EL (cell line): Measurements from ENCODE around the gene FAM163B.
"Not testable (repeated sequence)": the region's sequence is repeated elsewhere in the genome, so short reads cannot be mapped to it uniquely, and the experiment has no call there.

Experiments used
- DNase-seq: peaks from one replicate; pipeline ENCODE4 v3.0.0-alpha.2; 2016

Gene FAM163B

DNA sequence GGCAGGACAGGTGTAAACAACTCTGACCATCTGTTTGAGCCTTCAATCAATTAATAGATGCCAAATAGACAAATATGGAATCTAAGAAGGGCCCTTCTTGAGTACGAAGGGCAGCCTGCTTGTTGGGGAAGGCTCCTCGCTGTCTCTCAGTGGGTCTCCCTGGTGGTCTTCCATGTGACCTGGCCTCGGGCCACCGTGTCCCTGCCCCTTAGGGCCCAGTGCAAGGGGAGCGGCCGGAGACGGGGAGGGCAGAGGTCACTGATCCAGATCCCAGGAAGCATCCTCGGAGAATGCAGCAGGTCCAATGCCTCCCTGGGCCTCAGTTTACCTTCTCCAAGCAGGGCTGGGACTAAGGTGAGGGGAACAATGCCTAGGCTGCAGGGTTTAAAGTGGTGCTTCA lies 29.5 kb upstream of the FAM163B start:
- no peak for DNase-seq

- DNase-seq: no peak
These were observed 28.9 kb upstream of the FAM163B start for GRCh38 chr9:133638076-133638475.

DNA sequence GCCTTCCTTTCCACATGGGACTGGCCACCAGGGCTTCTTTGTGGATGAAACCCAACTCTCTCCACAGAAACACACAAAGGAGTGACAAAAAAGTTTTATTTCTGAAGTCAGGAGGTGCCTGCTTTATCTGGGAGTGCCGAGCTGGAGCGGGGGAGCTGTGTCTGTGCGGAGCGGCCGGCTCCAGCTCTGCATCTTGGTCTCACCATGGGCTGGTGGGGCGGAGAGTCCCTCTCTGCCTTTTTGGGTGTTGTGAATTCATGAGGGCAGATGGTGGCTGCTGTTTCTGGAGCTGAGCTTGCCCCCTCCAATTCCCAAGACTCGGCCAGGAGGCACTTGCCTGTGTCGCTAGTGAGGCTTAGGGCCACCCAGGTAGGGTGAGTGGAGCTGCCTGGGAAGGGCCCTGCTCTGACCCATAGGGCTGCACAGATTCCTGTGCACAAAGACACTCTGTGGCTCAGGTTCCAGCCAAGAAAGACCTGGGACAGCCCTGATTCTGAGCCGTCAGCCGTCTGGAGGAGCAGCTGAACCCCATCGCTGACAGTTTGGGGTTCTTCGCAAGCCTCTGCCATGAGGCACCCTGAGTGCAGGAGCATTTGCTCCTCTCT lies 28.4 kb upstream of the FAM163B start:
- DNase-seq: no peak

DNA sequence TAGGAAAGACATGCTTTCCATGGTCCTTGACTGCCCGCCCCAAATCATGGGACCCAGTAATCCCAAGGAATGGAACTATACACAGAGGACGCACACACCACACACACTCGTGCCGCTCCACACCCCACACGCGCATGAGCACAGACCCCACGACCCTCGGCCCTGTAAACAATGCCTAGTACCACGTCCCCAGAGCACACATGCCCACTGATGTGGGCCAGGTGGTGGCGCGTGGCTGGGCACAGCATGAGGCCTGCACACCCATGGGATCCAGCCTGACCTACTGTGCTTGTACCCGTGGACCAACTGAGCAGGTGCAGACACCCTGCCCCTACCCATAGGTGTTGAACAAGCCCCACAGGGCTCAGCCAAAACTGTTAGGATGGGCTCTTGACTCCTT lies 27.7 kb upstream of the FAM163B start:
- DNase-seq: no peak

DNA sequence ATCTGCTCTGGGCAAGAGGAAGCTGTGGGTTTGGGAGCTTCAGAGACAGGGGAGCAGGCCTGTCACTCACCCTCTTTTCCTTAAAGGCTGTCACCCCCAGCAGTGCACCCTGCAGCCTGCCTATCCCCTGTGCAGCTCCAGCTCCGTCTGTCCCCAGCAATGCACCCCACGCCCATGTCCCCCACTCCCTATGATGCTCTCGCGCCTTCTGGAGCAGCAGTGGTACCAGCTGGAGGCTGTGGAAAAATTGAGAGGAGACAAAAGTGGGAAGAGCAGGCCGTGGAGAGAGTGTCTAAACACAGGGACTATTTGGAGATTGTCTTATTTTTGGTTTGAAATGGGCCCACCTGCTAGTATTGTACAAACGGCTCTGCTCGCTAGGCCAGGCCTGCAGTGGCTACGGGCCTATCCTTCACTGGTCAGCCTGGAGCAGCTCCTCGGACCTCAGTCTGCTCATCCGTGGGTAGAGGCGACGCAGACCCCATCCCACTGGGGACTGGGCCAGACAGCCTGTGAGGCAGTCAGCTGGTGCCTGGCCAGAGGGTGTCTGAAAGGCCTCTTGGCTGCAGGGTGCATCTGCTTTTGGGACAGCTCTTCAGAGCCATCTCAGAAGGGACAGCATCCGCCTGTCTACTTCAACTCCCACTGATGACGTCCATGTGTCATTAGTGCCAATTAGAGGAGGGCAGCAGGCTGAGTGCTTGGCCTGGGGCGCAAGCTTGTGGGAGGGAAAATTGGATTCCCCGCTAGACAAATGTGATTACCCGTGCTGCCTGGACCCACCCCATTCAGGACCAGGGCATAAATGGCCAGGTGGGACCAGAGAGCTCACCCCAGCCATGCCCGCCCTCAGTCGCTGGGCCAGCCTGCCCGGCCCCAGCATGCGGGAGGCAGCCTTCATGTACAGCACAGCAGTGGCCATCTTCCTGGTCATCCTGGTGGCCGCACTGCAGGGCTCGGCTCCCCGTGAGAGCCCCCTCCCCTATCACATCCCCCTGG lies 26.6 kb upstream of the FAM163B start, which contains the start of gene DBH:
TSS of gene DBH (plus strand) at position 831 of the 999 bp plus-strand sequence. CDS start at position 840, 9 bp downstream.
- DNase-seq: no peak

- DNase-seq: no peak
These were observed 25.9 kb upstream of the FAM163B start for GRCh38 chr9:133635098-133635497.

- DNase-seq: no peak
These were observed 25.0 kb upstream of the FAM163B start for GRCh38 chr9:133634081-133634691.

DNA sequence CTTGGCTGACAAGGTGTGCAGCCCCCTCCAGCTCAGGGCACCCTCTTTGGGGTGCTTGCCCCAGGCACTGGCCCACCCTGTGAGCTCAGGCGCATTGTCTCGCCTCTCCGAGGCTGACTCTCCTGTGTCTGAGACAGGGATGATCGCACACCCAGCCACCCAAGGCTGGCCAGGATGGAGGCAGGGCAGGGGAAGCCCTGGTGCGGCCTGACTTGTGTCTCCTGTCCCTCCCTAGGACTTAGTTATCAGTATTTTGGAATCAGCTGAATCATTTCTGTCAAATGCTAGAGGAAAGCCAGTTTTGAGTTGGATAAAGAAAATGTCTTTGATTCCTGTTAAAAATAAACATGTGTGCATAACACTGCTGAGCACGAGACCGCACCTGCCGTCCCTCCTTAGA lies 24.5 kb upstream of the FAM163B start:
- DNase-seq: no peak

DNA sequence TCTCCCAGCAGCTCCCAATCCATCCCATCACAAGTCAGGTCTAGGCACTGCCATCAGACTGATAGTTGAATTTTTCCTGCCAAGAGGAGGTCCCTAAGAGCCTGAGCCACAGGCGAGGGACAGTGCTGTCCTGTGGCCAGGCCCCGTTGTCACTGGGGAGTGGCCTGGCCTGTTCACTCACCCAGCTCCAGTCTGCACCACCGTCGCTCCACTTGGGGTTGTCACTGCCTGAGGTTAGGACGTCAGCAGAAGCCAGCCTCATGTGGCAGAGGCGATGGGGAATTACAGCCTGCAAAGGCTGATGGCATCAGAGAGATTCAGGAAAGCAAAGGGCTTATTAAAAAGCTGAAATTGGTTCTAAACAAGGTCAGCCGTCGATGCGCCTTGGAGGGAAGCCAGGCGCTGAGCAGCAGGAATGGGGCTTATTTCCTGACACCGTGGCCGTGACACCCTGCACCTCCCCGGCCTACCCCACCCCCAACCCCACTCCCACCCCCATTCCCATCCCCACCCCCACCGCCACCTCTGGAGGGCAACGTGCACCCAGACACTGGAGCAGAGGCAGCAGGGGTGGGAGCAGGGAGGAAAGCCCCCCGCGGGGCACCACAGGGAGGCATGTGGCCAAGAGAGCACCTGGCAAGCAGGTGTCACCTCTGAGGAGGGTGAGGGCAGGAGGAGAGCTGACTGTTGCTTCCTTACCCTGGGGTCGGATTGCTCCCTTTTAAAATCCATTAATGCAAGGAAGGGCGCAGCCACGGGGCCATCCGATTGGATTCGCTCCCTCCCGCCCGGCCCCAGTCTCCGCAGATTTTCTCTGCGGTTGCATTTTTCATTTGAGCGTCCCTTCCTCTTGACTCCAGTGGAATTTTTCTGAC lies 23.9 kb upstream of the FAM163B start:
- no peak for DNase-seq

DNA sequence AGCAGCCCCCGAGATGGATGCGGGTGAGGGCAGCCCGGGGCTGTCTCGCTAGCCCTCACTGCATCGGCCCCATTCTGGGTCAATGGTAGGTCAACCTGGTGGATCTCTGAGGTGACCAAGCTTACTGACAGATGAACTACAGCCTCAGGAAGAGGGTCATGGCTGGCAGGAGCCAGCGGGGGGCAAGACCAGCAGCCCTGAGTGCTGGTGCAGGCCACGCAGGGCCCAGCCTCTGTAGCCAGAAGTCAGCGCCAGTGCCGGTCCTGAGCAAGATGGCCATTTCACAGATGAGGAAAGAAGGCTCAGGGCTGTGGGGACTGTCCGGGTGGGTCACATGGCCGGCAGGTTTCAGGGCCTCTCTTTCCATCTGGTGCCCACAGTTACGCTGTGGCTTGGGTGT lies 21.9 kb upstream of the FAM163B start:
- no peak for DNase-seq

DNA sequence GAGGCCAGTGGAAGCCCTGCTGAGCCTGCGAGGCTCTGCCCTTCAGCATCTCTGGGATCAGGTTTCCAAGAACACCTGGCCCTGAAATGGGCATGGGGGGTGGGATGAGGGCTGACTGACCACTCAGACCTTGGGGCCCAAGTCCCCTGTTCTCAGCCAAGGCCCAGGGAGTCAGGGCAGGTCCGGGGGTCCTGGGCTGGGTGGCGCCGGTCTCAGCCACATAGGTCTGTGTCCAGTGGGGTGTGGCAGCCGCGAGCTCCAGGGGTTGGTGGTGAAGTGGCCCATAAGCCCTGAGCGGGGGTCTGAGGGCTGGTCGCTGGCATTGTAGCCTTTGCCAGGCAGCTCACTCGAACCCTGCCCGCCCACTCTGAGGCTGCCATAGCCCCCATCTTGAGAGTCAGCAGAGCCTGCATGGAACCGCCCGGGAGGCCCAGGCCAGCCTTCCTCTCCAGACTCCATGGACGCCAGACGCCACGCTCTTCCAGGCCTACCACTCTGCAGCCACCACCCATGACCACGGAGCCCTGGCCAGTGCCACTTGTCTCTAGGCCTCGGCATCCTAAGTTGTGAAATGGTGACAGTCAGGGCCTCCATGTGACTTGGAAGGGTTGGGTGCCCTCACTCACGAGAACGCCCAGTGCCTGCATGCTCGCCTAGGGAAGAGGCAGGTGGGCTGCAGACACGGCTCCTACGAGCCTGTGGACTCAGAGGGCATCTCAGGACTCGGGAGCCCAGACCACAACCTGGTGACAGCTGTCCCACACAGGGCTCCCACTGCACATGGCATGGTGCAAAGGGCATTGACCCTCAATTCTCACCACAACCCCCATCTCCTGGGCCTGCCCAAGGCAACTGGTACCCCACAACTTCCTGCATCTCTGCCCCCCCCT lies 20.3 kb upstream of the FAM163B start:
- DNase-seq: no peak

GRCh38 chr9:133628766-133629165 lies 19.6 kb upstream of the FAM163B start:
- no peak for DNase-seq

DNA sequence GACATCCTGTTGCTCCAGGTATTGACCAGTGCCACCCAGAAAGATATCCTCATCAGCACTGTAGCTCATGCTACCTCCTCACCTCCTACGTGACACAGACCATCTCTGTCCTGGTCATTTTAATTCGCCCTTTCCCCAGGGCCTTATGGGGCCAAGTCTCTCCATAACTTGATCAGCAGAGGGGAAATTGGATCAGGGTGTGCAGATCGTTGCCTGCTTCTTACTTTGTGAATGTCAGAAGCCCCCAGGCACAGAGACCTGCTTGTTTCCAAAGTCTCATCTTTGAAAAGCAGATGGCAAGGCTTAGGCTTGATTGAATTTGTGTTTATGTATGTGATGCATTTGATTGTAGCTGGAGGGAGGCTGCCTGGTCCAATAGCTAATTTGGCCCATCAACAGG lies 18.2 kb upstream of the FAM163B start:
- DNase-seq: no peak

GRCh38 chr9:133626008-133626407 lies 16.8 kb upstream of the FAM163B start:
- DNase-seq: not testable (repeated sequence)

GRCh38 chr9:133622555-133622954 lies 13.4 kb upstream of the FAM163B start:
- no peak for DNase-seq

DNA sequence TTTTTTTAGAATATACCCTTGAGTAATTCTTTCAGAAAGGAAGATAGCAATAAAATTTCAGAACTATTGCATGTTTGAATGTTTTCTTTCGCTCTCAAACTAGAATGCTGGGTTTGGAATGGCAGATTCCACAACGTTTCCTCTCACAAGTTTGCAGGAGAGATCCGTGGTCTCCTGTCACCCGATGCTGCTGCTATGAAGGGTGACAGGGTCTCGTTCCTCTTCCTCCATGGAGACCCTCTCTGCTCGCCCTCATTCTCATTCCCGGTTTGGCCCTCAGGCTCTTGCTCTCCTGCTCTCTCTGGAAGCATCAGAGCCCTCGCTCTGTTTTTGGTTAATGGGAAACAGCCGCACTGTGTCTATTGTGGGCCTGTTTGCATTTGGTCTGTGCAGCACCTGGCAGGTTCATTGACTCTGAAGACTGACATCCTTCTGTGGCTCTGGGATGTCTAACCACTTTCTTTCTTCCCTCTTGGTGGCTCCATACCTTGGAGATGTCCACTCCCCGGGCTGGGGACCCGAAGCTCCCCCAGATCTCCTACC lies 12.6 kb upstream of the FAM163B start:
- no peak for DNase-seq

DNA sequence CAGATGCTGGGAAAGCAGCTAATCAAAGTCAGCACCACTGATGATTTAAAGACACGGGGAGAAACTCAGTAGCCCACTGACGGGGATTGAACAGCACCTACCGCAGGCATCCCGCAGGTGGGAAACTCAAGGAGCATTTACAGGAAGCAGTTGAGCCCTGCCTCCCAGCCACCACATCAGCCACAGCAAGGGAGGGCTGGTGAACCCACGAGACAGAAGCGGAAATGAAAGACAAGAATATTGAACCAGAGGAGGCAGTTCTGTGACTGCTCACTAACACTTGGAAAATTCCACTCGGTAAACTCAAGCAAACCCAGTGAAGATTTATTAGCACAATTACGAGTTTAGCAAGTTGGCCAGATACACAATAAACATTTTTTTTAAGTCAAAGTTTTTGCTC lies 10.6 kb upstream of the FAM163B start:
- DNase-seq: peak; percentile 7

GRCh38 chr9:133618726-133619125 lies 9.5 kb upstream of the FAM163B start:
- no peak for DNase-seq

DNA sequence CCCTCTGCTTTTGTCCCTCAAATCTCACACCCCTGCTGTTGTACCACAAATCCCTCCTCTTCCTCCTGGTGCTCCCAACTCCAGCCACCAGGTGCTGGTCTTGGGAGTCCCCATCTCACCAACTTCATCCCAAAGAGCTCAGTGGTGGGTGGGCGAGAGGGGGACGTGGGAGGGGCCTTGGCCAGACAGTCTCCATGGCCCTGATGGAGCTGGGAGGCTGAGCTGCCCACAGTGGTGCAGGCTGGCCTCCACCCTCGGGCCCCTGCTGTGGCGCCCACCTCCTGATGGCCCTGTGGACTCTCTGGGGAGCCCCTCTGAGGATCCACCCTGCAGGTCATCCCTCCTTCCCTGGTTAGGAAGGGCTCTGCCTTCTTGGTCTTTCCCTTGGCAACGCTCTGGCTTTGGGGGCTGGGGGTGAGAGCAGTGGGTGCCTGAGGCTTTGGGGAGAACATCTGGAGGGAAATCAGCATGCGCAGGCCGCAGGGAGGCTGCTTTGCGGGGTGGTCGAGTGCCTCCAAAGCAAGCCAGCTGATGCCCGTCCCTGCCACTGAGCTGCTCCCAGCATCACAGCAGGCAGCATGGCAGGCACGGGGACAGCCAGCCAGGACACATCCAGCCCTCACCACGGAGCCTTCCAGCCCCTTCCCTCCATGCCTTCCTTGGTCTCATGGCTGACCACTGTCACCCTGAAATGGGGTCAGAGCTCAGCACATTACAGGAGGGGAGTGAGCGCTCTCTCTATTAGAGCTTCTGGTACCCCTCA lies 7.6 kb upstream of the FAM163B start:
- DNase-seq: no peak

- DNase-seq: no peak
These were observed 6.5 kb upstream of the FAM163B start for GRCh38 chr9:133615606-133616188.
